ENCODE results near the gene SLC22A3.
"Not testable (repeated sequence)": the region's sequence is repeated elsewhere in the genome, so short reads cannot be mapped to it uniquely, and the experiment has no call there.

SLC22A3 gene

DNA sequence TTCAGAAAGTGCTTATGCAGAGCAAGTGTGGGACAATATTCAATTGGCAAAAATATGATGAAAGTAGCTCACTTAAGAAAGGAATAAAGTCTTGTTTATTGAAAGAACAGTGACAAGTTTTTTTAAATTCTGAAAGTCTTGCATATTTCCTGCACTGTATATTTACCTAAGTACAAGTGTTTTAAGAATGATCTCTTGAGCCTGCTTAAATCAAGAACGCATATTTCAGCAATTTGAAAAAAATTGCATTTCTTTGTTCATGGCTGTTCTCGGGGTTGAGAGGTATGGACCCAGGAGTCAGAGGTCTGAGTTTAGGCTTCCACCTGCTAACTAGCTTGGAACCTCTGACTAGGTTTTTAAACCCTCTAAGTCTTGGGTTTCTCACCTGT, 27.4 kb downstream of the SLC22A3 start:
- DNase-seq, result no peak

DNA sequence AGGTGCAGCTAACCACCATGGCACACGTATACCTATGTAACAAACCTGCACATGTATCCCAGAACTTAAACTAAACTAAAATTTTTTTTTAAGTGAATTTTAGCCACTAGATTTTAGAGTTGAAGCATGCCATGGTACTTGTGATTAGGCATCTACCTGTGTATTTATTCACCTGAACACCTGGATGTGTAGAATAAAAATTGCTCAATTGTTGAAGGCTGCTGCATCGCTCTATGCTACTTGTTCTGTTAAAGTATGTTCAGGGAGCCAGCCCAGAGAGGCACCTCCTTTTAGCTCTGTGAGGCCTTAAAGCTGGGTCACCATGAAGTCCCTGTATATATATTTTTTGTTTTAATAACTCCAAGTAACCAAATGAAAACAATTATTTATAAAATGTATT, 28.3 kb downstream of the SLC22A3 start:
- DNase-seq, result no peak

DNA sequence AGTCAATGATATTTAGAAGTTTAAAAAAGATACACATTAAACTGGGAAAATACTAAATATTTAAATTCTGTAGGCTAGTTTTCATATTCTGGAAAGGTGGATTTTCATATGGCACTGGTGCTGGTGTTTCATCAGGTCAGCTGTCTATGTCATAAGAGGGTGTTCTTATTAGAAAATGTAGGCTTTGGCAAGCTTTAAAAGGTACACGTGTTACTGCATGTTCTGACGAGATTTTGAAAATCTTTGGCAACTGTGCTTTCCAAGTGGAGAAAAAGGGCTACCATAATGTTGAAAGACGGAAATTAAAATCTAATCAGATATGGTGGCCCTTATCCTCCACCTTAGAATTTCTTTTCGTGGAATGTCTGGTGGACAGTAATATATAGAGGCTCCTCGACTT, 30.0 kb downstream of the SLC22A3 start:
- DNase-seq, result no peak

DNA sequence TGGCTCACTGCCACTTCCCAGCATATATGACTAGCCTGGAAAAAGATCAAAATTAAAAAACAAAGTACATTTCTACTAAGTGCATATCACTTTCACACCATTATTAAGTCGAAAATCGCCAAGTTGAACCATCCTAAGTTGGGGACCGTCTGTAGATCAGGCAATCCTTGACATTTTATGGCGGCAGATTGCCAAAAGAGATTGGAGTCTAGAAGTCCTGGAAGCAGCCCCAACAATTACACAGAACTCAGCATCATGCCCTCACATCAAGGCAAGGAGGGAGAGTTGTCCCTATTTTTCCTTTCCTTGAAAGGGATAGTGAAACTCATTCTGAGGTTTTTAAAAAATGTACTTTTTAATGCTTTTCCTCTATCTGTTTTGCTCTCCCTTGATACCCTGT, 30.7 kb downstream of the SLC22A3 start:
- DNase-seq, result no peak

DNA sequence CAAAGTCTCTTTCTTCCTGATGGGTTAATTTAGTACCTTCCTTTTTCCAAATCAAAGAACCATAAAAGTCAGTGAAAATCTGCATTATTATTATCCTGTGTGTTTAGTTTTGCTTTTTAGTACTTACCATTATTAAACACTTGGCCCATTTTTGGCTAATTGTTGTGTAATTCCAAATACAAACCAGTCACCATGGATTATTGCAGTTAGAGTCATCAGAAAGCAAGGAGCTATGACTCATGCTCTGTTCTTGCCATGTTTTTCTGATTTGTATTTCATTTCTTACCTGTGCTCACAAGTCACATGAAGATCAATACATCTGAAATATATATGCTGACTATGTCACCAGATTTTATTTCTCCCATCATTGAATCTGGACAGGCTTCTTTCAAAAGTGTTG, 31.3 kb downstream of the SLC22A3 start:
- no peak for DNase-seq

DNA sequence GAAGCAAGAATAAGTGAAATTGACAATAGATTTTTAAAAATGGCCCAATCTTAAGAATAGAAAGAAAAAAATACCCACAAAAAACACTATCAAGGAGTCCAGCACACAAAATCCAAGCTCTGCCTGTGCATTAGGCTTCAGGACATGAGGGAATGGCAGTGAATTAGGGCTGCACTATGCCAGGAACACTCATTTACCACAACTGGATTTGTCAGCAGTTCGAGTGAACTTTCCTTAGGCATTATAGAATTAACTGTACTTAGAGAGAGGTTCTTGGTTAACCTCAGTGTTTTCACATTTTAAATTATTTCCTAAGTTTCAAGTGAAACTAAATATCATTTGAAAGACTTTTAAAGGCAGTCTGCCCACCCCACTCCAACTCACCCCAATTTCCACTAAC, 34.8 kb downstream of the SLC22A3 start:
- DNase-seq, result no peak

DNA sequence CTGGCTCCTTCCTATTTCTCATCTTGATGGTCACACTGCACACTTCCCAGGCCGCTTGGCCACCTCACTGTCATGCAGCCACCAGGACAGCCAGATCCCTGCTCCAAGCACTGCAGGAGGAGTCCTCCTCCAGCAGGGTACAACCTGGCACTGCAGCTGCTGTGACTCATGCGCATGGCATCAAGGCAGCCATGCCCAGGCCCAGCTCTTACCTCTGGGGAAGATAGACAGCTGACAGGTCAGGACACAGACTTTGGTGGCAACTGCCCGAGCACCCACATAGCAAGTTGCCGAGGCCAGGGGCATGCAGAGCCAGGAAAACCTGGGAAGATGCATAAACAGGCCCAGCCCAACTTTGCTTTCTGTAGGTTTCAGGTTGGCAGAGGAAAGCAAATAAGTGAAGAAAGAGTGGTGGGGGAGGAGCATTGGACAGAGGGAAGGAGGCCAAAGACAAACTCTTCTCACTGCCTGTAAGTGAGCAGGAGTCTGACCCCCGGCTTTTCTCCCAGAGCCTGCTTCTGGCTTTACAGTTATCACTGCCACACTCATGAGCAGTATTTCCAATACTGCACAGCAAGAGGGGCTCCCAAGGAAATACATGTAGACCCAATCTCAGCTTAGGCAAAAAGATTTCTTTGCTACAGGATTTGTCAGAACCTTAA, 38.8 kb downstream of the SLC22A3 start:
- no peak for DNase-seq

DNA sequence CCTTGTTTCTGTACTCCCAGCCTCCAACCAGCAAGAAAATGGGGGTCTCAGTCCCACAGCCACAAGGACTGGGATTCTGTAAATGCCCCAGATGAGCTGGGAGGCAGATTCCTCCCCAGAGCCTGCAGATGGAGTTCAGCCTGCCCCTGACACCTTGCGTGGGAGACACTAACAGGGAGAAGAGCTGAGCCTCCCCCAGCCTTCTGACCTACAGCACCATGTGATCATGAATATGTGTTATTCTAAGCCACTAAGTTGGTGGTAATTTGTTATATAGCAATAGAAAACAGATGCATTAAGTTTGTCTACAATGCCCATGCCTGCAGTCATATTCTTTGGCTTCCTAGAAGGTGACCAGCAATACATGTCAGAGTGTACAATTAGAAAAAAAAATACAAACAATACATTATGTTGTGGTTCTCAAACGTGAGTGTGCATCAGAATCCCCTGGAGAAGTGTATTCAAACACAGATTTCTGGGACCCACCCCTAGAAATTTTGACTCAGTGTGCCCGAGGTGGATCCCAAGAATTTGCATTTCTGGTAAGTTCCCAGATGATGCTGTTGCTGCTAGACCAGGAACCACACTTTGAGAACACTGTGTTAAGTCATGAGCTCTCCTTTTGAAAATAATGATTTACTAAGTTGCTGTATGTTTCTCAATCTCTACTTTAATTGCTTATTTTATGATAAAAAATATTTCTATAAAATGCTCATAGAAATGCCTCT, 39.9 kb downstream of the SLC22A3 start:
- no peak for DNase-seq

DNA sequence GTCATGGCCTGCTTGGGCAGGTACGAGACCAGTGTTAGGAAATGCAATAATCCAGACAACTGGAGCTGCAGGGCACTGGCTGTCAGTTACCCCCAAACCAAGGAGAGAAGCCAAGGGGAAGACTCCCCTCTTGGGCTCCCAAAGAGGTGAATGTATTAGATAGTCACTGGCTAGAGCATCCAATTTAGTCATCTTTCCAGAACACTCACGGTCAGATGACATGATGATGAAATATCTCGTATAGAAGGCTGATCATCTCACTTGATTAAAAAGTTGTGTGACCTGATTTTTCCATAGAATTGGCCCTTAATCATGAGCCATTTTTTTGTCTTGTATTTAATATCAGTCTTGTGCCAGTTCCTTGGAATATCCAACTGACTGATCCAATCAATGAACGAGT, 40.7 kb downstream of the SLC22A3 start:
- DNase-seq, result no peak

DNA sequence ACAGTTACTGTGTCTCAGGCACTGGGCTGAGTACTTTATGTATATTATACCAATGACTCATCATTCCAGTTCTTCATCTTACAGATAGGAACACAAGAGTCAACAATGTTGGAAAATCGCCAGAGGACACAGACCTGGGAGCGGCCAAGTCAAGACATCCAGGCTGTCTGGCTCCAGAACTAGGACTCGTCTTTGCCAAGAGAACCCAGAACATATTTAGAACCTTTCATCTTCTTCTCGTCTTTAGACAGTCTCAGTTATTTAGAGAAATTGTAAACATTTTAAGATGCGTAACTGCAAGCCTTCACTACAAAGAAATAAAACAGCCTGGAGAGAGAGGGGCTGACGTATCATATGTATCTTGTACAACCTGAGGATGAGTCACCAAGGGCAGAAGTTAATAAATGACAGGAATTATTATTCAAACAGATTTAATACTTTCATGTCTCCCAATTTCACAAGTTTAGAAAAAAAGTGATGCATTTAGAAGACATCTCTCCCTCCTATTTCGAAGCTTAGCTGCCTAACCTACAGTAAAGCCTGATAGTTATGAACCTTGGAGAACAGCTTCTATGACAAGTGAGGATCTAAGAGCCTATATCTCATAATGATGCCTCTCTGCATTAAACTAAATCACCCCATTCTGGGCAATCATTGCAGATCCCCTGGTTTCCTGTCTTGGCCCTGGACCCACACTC, 43.4 kb downstream of the SLC22A3 start:
- DNase-seq, result no peak

DNA sequence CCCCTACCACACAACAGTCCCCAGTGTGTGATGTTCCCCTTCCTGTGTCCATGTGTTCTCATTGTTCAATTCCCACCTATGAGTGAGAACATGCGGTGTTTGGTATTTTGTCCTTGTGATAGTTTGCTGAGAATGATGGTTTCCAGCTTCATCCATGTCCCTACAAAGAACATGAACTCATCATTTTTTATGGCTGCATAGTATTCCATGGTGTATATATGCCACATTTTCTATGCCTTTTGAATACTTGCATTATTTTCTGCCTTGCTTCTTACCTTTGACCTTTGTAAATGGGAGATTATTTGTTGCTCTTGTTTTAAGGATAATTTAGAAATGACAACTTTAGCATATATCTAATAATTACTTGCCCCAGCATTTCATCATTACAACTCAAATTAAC, 45.3 kb downstream of the SLC22A3 start:
- DNase-seq, result not testable (repeated sequence)

DNA sequence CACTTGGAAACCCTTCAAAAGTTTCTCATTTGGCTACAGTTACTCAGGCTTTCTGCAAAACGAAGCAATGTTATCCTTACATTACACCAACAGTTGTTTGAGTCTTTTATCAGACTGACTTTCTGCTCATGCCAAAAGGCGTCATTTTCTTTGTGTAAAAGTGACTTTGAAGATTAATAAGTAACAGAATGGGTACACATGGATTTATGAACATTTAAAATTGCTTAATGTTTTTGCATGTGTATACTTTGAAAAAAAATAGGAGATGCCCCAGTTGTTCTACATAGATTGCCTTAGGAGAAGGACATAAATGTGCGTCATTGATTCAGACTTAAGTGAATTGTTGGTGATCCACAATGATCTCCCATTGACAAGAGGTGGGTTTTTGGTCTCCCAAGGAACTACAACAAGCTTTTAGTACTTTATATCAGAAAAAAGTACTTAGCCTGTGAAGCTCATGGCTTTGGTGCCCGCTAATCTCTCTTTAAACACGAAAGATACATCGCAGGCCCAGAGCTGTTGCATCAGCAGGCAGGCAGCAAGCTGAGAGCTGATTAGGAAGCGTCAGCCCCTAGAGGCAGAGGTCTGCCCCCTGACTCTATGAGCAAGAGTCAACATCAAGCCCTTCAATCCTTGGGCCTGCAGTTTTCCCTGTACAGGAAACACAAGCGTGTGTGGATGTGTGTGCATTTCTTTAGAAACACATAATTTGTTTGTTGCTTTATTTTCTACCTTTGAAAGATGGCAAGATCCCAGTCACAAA, 45.9 kb downstream of the SLC22A3 start:
- DNase-seq, result no peak

DNA sequence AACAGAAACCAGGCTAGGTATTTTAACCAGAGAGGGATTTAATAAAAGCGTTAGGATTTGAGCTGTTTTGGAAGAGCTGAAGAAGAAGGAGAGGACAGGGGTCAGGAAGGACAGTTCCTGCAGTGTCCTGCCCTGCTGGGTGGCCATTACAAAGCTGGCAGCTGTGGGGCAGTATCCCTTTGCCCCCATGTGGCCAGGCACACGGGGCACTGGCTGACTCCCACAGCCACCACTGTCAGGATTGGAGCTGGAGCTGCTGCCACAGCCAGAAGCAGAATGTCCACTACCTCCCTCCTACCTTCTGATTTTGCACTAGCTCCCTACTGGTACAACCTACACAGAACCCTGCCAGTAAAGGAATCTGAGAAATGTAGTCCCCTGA, 46.5 kb downstream of the SLC22A3 start:
- DNase-seq, result no peak

DNA sequence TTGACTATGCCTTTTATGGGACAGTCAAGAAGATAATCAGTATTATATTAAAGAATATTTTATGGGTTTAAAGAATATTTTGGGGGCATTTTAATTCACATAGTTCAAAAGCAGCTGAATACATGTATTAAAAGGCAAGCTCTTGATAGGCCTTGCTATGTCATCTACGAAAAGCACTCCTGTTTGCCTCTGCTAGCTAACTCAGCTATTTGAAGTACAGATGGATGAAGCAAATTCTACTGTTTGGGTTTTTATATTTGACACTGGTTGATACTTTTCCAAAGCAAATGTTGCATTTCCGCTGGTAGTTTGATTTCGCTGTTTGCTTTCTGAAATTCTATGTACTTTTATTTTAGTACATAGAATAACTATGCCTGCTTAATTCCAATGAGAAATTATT, 47.0 kb downstream of the SLC22A3 start:
- no peak for DNase-seq

DNA sequence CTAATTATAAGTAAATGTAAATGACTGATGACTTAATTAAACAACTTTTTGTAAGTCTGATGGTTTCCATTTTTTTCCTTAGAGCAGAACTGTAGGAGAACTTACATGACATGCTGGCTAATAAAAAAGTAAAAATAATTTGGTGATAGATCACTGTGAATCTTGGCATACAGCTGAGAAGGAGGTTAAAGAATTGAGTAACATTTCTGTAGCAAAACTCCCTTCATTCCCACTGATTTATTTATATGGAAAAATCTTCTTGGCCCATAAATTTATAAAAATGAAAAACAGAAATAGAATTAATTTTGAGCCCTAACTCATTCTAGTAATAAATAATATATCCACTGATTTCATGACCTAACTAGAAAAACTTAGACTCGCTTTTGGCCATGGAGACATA, 48.1 kb downstream of the SLC22A3 start:
- no peak for DNase-seq

DNA sequence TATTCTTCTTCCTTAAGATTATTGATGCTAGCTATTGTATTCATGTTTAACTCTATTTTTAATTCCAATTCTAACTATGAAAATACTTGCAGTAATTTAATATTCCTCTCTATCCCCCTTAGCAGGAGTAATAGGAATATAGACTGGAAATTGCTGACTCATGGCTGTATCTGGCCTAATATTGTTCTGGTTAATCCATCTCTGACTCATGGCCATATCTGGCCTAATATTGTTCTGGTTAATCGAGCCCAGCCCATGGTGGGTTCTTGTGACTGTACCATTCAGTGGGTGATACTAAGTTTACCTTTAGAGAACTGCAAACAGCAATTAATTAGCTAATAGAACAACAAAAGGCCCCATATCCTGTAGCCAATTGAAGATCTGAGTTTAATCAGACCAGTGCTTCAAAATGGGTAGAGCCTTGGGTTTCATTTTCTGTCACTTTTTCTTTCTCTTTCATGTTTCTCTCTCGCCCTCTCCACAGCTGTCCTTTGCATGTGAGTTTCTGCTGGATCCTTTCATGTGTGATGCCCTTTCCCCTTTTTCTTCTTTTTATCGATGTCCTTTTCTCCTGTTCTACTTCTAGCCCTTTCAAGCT, 50.6 kb downstream of the SLC22A3 start:
- no peak for DNase-seq

DNA sequence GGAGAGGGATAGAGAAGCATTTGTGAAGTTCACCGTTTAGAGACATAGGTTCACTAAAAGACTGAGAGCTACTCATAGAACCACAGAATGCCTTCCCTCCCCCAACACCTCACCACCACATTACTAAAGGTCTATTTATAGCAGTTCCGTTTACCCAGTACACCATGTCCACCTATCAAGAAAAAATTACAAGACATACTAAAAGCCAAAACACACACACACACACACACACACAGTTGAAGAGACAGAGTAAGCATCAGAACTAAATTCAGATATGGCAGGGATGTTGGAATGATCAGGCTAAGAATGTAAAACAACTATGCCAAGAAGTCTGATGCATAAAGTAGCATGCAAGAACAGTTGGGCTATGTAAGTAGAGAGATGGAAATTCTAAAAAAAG, 52.3 kb downstream of the SLC22A3 start:
- no peak for DNase-seq

DNA sequence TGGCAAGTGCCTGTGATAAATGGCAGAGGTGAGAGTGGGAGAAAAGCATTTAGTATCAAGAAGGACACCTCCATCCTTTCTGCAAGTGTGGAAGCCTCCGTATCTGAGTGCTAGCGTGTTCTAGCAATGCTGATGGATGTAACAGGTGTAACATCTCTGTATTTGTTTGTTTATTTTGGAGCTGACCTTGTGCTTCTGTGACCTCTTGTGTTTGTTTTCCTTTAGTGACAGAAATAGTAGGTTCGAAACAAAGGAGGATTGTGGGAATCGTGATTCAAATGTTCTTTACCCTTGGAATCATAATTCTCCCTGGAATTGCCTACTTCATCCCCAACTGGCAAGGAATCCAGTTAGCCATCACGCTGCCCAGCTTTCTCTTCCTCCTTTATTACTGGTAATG, 60.4 kb downstream of the SLC22A3 start:
- no peak for DNase-seq

DNA sequence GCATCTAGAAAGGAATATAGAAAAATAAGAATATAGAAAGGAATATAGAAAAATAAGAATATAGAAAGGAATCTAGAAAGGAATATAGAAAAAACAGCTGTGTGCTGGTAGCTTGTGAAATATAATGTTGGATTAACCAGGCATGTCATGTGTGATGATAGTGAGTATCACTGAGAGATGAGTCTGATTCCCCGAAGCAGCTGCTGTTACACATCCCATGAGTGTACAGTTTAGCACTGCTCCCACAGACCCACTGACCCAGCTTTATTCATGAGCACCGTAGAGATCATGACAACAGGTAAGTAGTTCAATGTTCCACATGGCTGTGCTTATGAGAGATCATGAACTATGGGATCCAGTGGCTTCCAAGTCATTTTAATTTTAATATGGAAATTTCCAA, 64.8 kb downstream of the SLC22A3 start:
- no peak for DNase-seq

DNA sequence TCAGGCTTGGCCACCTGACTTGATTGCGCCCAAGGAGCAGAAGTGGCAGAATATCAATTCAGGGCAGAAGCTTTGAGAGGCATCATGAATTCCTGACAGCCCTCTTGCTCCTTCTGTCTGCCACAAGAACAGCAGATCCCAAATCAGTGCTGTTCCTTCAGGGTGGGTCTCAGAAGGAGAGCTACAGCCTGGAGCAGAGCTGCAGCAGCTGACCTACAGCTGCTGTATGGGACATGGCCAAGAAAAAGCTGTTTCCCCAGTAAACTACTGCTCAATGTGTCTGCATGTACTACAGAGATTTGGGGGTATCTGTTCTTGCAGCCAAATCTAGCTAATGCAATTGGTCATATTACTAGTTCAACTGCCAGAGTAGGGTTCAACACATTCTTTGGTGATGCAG, 69.0 kb downstream of the SLC22A3 start:
- no peak for DNase-seq

DNA sequence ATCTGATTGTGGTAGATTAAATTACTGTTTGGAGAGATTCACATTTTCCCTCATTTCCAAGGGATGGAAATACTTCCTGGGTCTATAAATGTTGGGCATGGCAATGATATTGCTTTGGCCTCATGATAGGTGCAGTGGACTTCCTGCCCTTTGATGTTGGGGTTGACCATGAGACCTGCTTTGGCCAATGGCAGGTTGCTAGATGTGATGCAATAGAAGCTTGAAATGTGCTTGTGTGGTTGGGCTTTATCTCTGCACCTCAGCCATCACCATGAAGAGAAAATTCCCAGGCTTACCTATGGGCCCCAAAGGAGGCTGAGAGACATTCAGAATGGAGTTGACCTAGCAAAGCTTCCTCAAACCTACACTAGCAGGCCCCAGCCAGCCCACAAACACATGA, 69.4 kb downstream of the SLC22A3 start:
- no peak for DNase-seq

DNA sequence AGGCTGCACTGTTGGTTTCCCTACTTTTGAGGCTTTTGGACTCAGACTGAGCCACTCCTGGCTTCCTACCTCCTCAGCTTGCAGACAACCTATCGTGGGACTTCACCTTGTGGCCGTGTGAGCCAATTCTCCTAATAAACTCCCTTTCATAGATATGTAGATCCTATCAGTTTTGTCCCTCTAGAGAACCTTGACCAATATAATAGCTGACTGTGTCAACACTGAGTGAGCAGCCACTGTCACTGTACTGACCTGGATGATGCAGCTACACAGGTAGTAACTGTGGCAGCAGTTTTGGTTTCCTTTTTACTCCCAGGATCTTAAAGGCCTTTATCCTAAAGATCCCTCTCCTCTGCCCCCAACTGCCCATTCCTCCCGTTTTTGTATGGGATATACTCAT, 70.2 kb downstream of the SLC22A3 start:
- DNase-seq, result no peak

DNA sequence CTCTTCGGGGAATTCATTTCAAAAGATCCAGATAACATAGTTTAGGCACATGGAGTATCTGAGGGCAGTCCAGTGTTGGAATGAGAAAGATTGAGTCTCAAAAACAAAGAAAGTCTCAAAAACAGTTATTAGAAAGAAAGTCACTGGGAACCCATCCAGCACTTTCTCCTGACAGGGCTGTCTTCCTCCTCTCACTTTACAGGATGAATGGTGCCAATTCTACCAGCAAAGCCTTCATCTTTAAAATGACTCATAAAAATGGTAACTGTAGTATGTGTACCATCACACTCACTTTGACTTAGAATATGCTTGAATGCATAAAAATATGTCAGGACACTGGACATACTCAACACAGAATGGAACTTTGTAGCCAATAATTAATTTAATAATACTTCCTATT, 71.3 kb downstream of the SLC22A3 start:
- DNase-seq, result no peak

All from SHP77 treated with DMSO at 0.1 percent for 48 hours (cell line).